H1 (cell line): Measurements from ENCODE around the gene USP54. TPM values are rescaled to one million over a fixed set of nuclear protein-coding genes. Genes with fewer than 3 reads are reported as not detected.

ENCODE experiments used
- CTCF ChIA-PET: fragments of 300-600 bp; sonication (Branson Sonifier 250); formaldehyde crosslinking; loops from one replicate; lab custom pipeline; 2021; ENCODE audit not compliant: partially characterized antibody; lab: Charles Lee
- POLR2A ChIA-PET: fragments of 300-600 bp; sonication (Branson Sonifier 250); formaldehyde crosslinking; loops from one replicate; lab custom pipeline; 2021; ENCODE audit warnings: inconsistent platforms; ENCODE audit not compliant: partially characterized antibody; lab: Charles Lee
- DNase-seq, 2 experiments: peaks; one replicate each; pipeline versions ENCODE4 v3.0.0 to v3.0.0-alpha.2; 2010 to 2022; ENCODE audit warnings: low spot score in 2 of 2, low read depth in 1 of 2, mixed read lengths in 1 of 2
- FAIRE-seq: peaks from 2 replicates; lab custom pipeline; 2011; peaks lifted over from hg19 to GRCh38; lab: Jason Lieb, UNC
- H2AFZ ChIP-seq: 2 replicates; pipeline ENCODE4 v1.8.1; 2012; ENCODE audit warnings: low read length, inconsistent platforms
- H2AK5ac ChIP-seq: 2 replicates; pipeline ENCODE4 v1.6.1; 2013; ENCODE audit warnings: low read depth, low read length
- H2BK120ac ChIP-seq: replicated peaks from 2 replicates; pipeline ENCODE3; 2013; ENCODE audit warnings: low read depth, low read length, inconsistent platforms
- H2BK12ac ChIP-seq: 2 replicates; pipeline ENCODE4 v1.6.1; 2013; ENCODE audit warnings: low read depth, low read length
- H2BK15ac ChIP-seq: 2 replicates; pipeline ENCODE4 v1.6.1; 2013; ENCODE audit warnings: low read length
- H2BK20ac ChIP-seq: 2 replicates; pipeline ENCODE4 v1.6.1; 2013; ENCODE audit warnings: low read length
- H2BK5ac ChIP-seq: 2 replicates; pipeline ENCODE4 v1.6.1; 2013; ENCODE audit warnings: low read depth, low read length
- H3K14ac ChIP-seq: 2 replicates; pipeline ENCODE4 v1.6.1; 2013; ENCODE audit warnings: inconsistent platforms; ENCODE audit not compliant: insufficient read length
- H3K18ac ChIP-seq: 2 replicates; pipeline ENCODE4 v1.6.1; 2013; ENCODE audit warnings: low read length; ENCODE audit errors: extremely low read depth
- H3K23ac ChIP-seq: 2 replicates; pipeline ENCODE4 v1.6.1; 2013; ENCODE audit warnings: inconsistent platforms; ENCODE audit not compliant: insufficient read length
- H3K23me2 ChIP-seq: 2 replicates; pipeline ENCODE4 v1.6.1; 2013; ENCODE audit warnings: low read depth, low read length
- H3K27ac ChIP-seq: 2 replicates; pipeline ENCODE4 v1.6.1; 2011; ENCODE audit warnings: low read depth, low read length, inconsistent platforms
- H3K27me3 ChIP-seq, 4 experiments: replicated peaks in 1 of 4; 1 replicate in 1 of 4; 2 replicates in 3 of 4; pipeline versions ENCODE4 v1.6.1 to v1.8.1; 2011 to 2013; ENCODE audit warnings: low read length in 3 of 4, mild to moderate bottlenecking in 3 of 4, inconsistent platforms in 2 of 4, mixed read lengths in 2 of 4, moderate library complexity in 1 of 4; ENCODE audit not compliant: control insufficient read depth in 3 of 4, insufficient read depth in 3 of 4; ENCODE audit errors: extremely low read depth in 1 of 4
- H3K36me3 ChIP-seq, 4 experiments: 2 replicates each; pipeline versions ENCODE4 v1.6.1 to v1.8.1; 2011 to 2013; ENCODE audit warnings: mild to moderate bottlenecking in 4 of 4, low read length in 3 of 4, moderate library complexity in 2 of 4, control low read depth in 1 of 4, inconsistent platforms in 1 of 4; ENCODE audit not compliant: insufficient read depth in 4 of 4, control insufficient read depth in 2 of 4
- H3K4ac ChIP-seq: replicated peaks from 2 replicates; pipeline ENCODE3; 2013; ENCODE audit warnings: low read length, low read depth, mixed read lengths, inconsistent platforms; ENCODE audit not compliant: insufficient read length
- H3K4me1 ChIP-seq, 4 experiments: replicated peaks in 1 of 4; 1 replicate in 1 of 4; 2 replicates in 3 of 4; pipeline versions ENCODE4 v1.6.1 to v1.8.1; 2011 to 2013; ENCODE audit warnings: low read length in 3 of 4, inconsistent platforms in 2 of 4, mixed read lengths in 1 of 4; ENCODE audit not compliant: insufficient read depth in 4 of 4, control insufficient read depth in 3 of 4
- H3K4me2 ChIP-seq, 2 experiments: 2 replicates each; pipeline versions ENCODE4 v1.6.1 to v1.8.1; 2011 to 2013; ENCODE audit warnings: low read depth in 2 of 2, low read length in 2 of 2, control low read depth in 1 of 2, inconsistent platforms in 1 of 2, mild to moderate bottlenecking in 1 of 2; ENCODE audit not compliant: insufficient read depth in 1 of 2
- H3K4me3 ChIP-seq, 4 experiments: fragments of 200-600, 300-600 bp in 1 of 4; sonication (generic), shearing (Covaris generic), sonication (Bioruptor Twin) in 1 of 4; 2 replicates each; pipeline versions ENCODE4 v1.5.1 to v1.8.1; 2011 to 2016; ENCODE audit warnings: low read length in 4 of 4, low read depth in 3 of 4, control low read depth in 2 of 4, inconsistent platforms in 2 of 4, mild to moderate bottlenecking in 2 of 4, mixed read lengths in 1 of 4, moderate library complexity in 1 of 4; ENCODE audit not compliant: insufficient read depth in 2 of 4; ENCODE audit errors: extremely low read depth in 1 of 4
- H3K56ac ChIP-seq: replicated peaks from 2 replicates; pipeline ENCODE3; 2013; ENCODE audit warnings: low read depth, mild to moderate bottlenecking, mixed read lengths, low read length, inconsistent platforms; ENCODE audit not compliant: insufficient read length
- H3K79me1 ChIP-seq: 2 replicates; pipeline ENCODE4 v1.6.1; 2013; ENCODE audit warnings: low read depth, low read length, control low read depth
- H3K79me2 ChIP-seq, 2 experiments: 2 replicates each; pipeline versions ENCODE4 v1.6.1 to v1.8.1; 2012 to 2013; ENCODE audit warnings: low read length in 2 of 2, mild to moderate bottlenecking in 2 of 2, inconsistent platforms in 1 of 2; ENCODE audit not compliant: insufficient read depth in 2 of 2, control insufficient read depth in 1 of 2
- H3K9ac ChIP-seq, 4 experiments: replicated peaks in 1 of 4; 1 replicate in 1 of 4; 2 replicates in 3 of 4; pipeline versions ENCODE4 v1.6.1 to v1.8.1; 2011 to 2013; ENCODE audit warnings: low read depth in 3 of 4, low read length in 3 of 4, control low read depth in 2 of 4, mild to moderate bottlenecking in 2 of 4, moderate library complexity in 2 of 4, inconsistent platforms in 1 of 4; ENCODE audit errors: extremely low read depth in 1 of 4
- H3K9me3 ChIP-seq, 2 experiments: 2 replicates each; pipeline versions ENCODE4 v1.6.1 to v1.8.1; 2012 to 2013; ENCODE audit warnings: mild to moderate bottlenecking in 2 of 2, moderate library complexity in 2 of 2, control low read depth in 1 of 2, inconsistent platforms in 1 of 2, low read depth in 1 of 2, low read length in 1 of 2, mixed read lengths in 1 of 2; ENCODE audit not compliant: insufficient read depth in 2 of 2
- H4K20me1 ChIP-seq, 2 experiments: replicated peaks in 1 of 2; 2 replicates each; pipeline versions ENCODE3 to v1.8.1; 2011 to 2013; ENCODE audit warnings: inconsistent platforms in 2 of 2, low read length in 2 of 2, mild to moderate bottlenecking in 1 of 2; ENCODE audit not compliant: insufficient read depth in 2 of 2, control insufficient read depth in 1 of 2
- H4K5ac ChIP-seq: 2 replicates; pipeline ENCODE4 v1.6.1; 2013; ENCODE audit warnings: low read length, low read depth, mixed read lengths, inconsistent platforms; ENCODE audit not compliant: insufficient read length
- H4K8ac ChIP-seq: 2 replicates; pipeline ENCODE4 v1.8.0; 2013; ENCODE audit warnings: mild to moderate bottlenecking, moderate library complexity, low read length, inconsistent platforms; ENCODE audit not compliant: insufficient read depth; ENCODE audit errors: extremely low read depth
- H4K91ac ChIP-seq: replicated peaks from 2 replicates; pipeline ENCODE3; 2013; ENCODE audit warnings: low read length, mixed read lengths, inconsistent platforms; ENCODE audit not compliant: insufficient read length
- BACH1 ChIP-seq: IDR thresholded peaks from 2 replicates; pipeline ENCODE4 v1.6.1; 2012; ENCODE audit warnings: low read length, improper control_type of control experiment
- FOSL1 ChIP-seq: IDR thresholded peaks from 2 replicates; pipeline ENCODE4 v1.6.1; 2011; ENCODE audit warnings: mild to moderate bottlenecking, low read depth, low read length, moderate library complexity; ENCODE audit not compliant: insufficient read depth
- KDM1A ChIP-seq: fragments of 200-600, 300-600 bp; sonication (generic); IDR thresholded peaks from 2 replicates; pipeline ENCODE4 v1.7.1; 2016; ENCODE audit warnings: mild to moderate bottlenecking, low read length, borderline replicate concordance
- POLR2AphosphoS5 ChIP-seq: IDR thresholded peaks from 2 replicates; pipeline ENCODE4 v1.6.1; 2011; ENCODE audit warnings: low read depth, low read length
- RNF2 ChIP-seq: fragments of 200-900, 300-1000 bp; sonication (generic); IDR thresholded peaks from 2 replicates; pipeline ENCODE4 v1.7.1; 2016; ENCODE audit warnings: borderline replicate concordance, low read depth, mild to moderate bottlenecking, antibody characterized with exemption, low read length; ENCODE audit not compliant: poor library complexity, severe bottlenecking; ENCODE audit errors: missing control alignments
- ZNF274 ChIP-seq: IDR thresholded peaks from 2 replicates; pipeline ENCODE4 v1.7.0; 2012; ENCODE audit warnings: low read length, borderline replicate concordance; ENCODE audit errors: extremely low read depth
- WGBS, 2 experiments: shearing (Covaris generic) in 1 of 2; methylation state at CpG; one replicate each; pipeline versions ENCODE4 v1.1.6 to v1.1.7; 2013 to 2015; ENCODE audit warnings: low lambda C conversion rate in 2 of 2, mixed read lengths in 2 of 2, inconsistent platforms in 1 of 2, low coverage in 1 of 2, missing lambda C conversion rate in 1 of 2; ENCODE audit not compliant: insufficient replicate concordance in 2 of 2, insufficient coverage in 1 of 2, insufficient read length in 1 of 2; ENCODE audit errors: extremely low coverage in 1 of 2, missing lambda C conversion rate in 1 of 2; 5-methylcytosine and 5-hydroxymethylcytosine counted together
- polyA plus RNA-seq, 7 experiments: library from polyadenylated mRNA; depleted of rRNA in 3 of 7; stranded (reverse) in 5 of 7; unstranded in 2 of 7; fragments of >200 nt in 5 of 7; fragments of 200-250 nt in 2 of 7; gene quantifications; 1 replicate in 5 of 7; 2 replicates in 1 of 7; 4 replicates in 1 of 7; pipeline versions ENCODE4 v1.2.1 to v1.2.3, GENCODE V29; 2011 to 2013; ENCODE audit warnings: missing spikeins in 2 of 7, mixed read lengths in 2 of 7
- total RNA-seq: library from RNA; stranded (reverse); fragmentation: NEBNext Ultra II Directional; extraction: Animal tissue kit (Norgen Biotek cat#: 25700); gene quantifications from 2 replicates; pipeline ENCODE4 v1.2.1, GENCODE V29; 2021

The USP54 gene
- total and polyA plus RNA-seq, 2 of the 8 experiments (the other 6 are each of a cell fraction or from before 2014, with no cell fraction given) = 46.2 to 65.6 TPM

- Histone ChIP-seq H2BK12ac (no peak overlapping the region), H3K18ac (no peak overlapping the region), H2BK15ac (no peak overlapping the region), H3K27me3 (no peaks in the 10 kb centered on the region), H3K4me3 (no peak overlapping the region), H2BK20ac (no peak overlapping the region), H3K4ac (no peak overlapping the region), H2BK5ac (no peak overlapping the region), H3K56ac (no peak overlapping the region), H2AFZ (no peak overlapping the region), H4K91ac (no peak overlapping the region), H3K79me2 (no peaks in the 10 kb centered on the region), H3K9me3 (no peaks in the 10 kb centered on the region), H2BK120ac (no peak overlapping the region)
- no peak for DNase-seq
- CTCF ChIA-PET = interaction anchor here (1.1 to 3.6 kb wide), 3 partner anchors 9 to 104 kb away, joined by 3 to 24 read pairs (median 4); no protein-coding TSS in a partner anchor
- TF ChIP-seq ZNF274 (no peak), KDM1A (no peak), FOSL1 (no peak), BACH1 (no peak), RNF2 (no peak), POLR2AphosphoS5 (no peak)
- TF ChIP-seq, all 59 proteins: peak for 0
- Histone ChIP-seq H3K79me1 (no peaks in the 10 kb centered on the region), H3K4me1 (peaks cover 0 to 3% (median 0%) of the 10 kb centered on the region in 4 experiments; a peak in 3 of 7 replicates), H4K20me1 (no peaks in the 10 kb centered on the region), H3K14ac (no peak overlapping the region), H2AK5ac (no peak overlapping the region), H4K5ac (no peak overlapping the region), H3K4me2 (no peak overlapping the region), H3K9ac (no peak overlapping the region), H4K8ac (no peak overlapping the region), H3K36me3 (no peaks in the 10 kb centered on the region), H3K27ac (no peak overlapping the region), H3K23ac (no peak overlapping the region), H3K23me2 (no peaks in the 10 kb centered on the region)
- FAIRE-seq = no peak
- POLR2A ChIA-PET = interaction anchor here (1.1 kb wide), 1 partner anchor 269 kb away, joined by 3 read pairs; no protein-coding TSS in a partner anchor
- WGBS, 2 experiments = 97% methylated on average over 5 of the region's 5 CpGs; no CpG with 5 or more reads in 1 of the 2 experiments
These were observed 43.3 kb upstream of the USP54 start for GRCh38 chr10:73634421-73634820.
